ENCODE measurements around the gene CCL19.

The CCL19 gene

GRCh38 chr9:34693560-34693959 is 2.5 kb upstream of the CCL19 start:
- no peak for DNase-seq

GRCh38 chr9:34691936-34692315 is 850 bp upstream of the CCL19 start:
- DNase-seq, result no peak

DNA sequence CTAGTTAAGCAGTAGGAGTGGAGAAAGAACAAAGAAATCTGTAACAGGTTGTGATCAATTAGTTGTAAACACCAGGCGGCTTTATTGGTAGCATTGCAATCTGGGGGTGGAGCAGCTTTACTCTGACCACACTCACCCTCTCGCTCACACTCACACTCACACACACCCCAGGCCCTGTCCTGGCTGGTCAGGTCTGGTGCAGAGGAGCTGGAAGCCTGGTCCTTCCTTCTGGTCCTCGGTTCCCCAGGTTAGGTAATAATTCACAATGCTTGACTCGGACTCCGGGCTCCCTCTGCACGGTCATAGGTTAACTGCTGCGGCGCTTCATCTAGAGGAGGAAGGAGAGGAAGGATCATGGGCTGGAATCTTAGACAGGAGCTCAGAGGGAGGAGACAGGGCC is 1.6 kb downstream of the CCL19 start:
- DNase-seq, result no peak

DNA sequence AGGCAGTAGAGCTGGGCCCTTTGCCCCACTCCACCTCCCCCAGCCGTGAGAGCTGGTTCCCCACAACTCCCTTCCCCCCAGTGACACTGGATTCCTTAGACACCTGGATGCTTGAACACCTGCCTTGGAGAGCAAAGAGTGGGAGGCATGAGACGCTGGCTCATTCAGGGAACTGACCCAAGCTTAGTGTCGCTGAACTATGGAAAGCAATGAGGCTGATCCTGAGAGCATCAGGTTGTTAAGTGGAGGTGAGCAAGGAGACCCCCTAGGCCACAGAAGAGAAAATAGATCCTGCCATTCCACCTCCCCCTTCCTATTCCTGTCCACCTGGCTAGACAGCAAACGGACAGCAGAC is 2.0 kb downstream of the CCL19 start:
- no peak for DNase-seq

- no peak for DNase-seq
Observed at GRCh38 chr9:34688329-34689115, 2.6 kb downstream of the CCL19 start.

DNA sequence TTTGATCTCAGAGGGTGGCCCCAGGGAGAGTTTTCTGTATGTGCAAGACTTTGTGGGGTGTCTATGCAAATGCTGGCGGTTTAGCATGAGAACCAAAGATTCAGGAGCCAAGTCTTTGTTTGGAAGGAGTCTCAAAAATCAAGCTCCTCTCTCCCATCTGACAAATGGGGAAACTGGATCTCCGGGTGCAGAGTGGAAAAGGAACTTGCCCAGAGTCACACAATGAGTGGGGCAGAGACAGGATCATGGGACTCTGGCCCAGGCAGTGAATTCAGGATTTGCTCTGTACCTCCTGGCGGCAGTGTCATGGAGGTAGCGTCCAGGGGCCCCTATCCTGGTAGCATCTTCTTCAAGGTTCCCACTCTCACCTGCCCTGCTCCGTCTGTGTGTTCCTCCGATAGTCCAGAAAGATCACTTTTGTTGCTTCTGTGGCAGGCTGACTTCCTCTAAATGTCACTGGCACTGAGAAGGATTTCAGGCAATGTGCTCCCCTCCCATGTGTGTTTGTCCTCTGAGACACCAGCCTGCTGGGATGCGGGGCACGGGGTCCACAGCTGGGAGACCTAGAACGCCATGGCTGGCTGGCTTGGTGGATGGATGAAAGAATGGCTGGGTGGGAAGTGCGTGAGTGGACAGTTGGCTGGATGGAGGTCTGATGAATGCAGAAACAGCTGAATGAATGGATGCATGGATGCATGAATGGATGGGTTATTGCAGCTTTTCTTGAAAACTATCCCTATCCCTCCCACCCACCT is 3.6 kb downstream of the CCL19 start:
- DNase-seq, result no peak

DNA sequence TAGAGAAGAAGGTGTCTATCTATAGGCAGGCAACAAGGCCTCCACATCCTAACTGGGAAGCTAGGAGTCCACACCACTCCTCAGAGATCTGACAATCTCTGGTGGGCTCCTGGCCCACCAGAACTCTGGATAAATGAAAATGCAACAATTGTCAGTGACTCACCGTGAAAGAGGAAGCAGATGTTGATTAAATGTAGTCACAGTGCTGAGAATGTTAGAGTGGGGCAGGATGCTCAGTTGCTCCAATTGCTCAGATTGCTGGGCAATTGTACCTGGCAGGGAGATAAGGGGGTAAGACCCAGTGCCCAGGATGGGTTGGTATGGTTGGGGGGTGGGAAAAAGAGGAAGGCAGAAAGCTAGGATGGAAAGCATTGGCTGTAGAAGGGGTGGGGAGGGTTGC is 4.3 kb downstream of the CCL19 start:
- no peak for DNase-seq

DNA sequence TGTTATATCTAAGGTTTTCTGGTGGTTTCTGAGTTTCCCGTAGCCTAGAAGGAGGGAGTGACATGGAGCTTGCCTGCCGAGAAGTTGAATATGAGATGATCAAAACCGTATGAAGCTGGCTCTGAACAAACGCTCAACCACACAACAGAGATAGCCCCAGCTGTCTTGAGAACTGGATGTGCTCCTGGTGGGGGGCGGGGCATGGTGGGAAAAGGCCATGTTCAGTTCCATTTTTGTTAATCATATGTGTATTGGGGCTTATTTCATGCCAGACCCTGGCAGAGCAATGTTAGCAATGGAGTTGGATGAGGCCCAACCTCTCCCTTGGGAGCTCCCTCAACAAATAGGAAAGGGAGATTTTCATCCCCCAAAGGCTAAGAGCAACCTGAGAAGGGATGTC is 4.8 kb downstream of the CCL19 start:
- DNase-seq, result no peak

GRCh38 chr9:34685591-34685990 is 5.5 kb downstream of the CCL19 start:
- no peak for DNase-seq

DNA sequence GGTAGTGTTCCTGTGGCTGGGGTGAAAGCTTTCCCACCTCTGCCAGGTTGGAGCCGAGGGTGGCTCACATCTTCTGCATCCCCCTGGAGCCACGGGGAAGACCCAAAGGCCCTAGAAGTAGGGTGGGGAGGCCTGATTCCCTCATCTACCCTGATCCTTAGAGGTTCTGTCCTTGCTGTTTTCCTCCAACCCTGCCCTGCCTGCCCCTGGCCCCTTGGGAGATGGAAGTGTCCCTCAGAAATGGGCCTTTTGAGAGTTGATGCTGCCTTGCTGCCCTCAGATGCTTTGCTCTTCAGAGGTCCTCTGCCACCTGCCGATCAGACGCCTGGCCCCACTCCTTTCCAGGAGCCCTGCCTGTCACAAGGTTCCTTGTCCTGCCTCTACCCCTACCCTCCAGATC is 6.3 kb downstream of the CCL19 start:
- no peak for DNase-seq

DNA sequence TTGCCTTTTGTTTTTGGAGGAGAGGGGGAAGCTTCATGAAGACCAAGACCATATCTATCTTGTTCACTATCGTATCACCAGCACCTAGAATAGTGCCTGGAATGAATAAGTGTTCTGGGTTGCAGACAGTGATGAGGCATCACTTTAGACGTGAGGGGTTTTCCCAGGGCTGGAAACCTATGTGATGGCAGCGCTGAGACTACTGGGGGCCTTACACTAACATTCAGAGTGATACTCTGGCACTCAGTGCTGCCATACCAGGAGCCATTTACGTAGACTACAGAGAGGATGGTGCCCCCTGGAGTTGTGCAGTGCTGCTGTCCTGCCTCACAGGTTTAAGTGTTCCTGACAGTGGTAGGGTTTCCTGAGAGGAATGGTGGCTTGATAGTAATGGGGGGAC is 6.9 kb downstream of the CCL19 start:
- DNase-seq, result no peak

DNA sequence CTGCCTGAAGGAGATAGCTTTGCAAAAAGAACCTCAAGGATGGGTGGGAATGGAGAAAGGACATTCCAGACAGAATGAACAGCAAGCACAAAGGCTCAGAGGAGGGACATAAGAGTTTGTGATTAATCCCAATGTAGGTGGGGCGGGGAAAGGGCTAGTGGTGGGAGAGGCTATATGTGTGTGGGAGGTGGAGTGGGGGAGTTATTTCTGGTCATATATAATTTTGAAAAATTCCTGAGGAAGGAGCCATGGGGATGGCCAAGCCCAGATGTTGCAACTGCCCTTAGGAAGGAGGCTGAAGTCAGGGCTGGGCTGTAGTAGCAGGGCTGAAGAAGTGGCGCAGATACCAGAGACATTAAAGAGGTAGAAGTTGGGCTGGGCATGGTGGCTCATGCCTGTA is 15.2 kb downstream of the CCL19 start:
- DNase-seq, result no peak

DNA sequence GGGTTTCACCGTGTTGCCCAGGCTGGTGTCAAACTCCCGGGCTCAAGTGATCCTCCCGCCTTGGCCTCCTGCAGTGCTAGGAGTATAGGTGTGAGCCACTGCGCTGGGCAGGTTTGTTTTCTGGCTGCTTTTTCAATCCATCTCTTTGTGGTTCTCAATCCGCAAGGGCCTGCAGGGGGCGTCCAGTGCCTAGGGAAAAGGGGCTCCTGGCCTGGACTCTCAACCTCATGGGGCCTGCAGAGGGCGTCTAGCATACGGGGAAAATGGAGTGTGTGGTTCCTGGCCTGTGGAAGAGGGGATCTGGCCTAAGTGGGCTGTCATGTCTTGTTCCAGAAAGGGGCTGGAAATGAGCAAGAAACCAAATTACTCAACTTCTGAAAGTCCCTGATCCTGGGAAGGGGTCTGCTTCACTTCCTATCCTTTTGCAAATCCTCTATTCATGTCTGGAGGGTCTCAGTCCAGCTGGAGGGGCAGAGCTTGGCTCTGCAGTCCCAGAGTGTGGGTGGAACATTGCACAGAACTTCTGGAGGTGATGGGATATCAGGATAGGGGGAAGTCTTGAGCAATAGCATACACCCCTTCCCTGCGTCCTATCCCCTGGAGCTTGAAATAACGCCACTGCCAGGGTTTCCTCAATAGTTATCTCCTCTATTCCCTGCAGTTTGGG is 15.9 kb downstream of the CCL19 start:
- DNase-seq, result peak; percentile 61

DNA sequence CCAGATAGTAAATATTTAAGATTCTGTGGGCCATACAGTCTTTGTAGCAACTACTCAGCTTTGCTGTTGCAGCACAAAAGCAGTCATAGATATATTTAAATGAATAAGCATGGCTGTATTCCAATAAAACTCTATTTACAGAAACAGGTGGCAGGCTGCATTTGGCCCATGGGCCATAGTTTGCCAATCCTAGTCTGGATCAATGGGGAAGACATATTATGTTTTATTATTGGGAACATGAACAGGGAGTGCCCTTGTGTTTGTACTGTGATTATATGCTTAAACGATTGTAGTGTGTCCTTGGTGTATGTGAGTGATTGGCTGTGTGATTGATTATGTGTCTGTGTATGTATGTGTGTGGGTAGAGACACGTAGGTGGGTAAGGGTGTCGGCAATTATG is 16.6 kb downstream of the CCL19 start:
- DNase-seq, result no peak

- DNase-seq, result no peak
Observed at GRCh38 chr9:34671307-34671706, 19.8 kb downstream of the CCL19 start.

DNA sequence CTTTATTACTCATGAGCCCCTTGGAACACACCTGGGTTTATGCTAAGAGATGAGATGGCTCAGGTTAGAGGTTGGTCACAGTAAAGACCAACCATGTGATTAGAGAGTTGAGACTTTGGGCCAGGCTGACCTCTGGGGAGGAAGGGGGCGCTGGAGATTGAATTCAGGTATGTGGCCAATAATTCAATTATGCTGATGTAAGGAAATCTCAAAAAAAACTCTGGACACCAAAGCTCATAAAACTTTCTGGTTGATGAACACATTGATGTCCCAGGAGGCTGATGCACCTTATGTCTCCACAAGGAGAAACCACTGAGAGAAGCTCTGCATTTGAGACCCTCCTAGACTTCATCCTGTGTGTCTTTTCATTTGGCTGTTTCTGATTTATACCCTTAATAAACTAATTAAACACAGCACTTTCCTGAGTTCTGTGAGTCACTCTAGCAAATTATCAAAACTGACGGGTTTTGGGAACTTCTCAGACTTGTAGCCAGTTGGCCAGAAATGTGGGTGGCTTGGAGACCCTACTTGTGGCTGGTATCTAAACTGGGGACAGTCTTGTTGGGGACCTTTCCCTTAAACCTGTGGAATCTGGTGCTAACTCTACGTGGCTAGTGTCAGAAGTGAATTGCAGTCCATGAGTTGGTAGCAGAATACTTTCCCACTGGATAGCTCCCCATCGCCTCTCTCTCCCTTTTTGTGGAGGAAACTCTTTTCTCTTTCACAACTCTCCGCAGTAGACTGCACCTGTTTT is 21.1 kb downstream of the CCL19 start:
- no peak for DNase-seq

GRCh38 chr9:34665381-34666250 is 25.5 kb downstream of the CCL19 start:
- peak; percentile 69 for DNase-seq

DNA sequence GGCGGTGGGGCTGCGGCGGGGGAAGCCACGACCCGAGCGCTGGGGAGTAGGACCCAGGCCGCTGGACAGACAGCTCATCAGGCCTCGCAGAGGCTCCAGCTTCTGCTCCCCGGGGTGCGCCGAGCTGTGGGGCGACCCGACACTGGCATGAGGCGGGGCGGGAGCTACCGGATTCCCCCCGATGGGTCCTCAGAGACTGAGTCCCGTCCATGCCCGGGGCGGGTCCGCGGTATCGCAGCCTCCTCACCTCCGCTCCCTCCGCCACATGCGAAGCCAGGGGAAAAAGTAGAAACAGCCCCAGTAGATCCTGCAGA is 26.1 kb downstream of the CCL19 start:
- no peak for DNase-seq

DNA sequence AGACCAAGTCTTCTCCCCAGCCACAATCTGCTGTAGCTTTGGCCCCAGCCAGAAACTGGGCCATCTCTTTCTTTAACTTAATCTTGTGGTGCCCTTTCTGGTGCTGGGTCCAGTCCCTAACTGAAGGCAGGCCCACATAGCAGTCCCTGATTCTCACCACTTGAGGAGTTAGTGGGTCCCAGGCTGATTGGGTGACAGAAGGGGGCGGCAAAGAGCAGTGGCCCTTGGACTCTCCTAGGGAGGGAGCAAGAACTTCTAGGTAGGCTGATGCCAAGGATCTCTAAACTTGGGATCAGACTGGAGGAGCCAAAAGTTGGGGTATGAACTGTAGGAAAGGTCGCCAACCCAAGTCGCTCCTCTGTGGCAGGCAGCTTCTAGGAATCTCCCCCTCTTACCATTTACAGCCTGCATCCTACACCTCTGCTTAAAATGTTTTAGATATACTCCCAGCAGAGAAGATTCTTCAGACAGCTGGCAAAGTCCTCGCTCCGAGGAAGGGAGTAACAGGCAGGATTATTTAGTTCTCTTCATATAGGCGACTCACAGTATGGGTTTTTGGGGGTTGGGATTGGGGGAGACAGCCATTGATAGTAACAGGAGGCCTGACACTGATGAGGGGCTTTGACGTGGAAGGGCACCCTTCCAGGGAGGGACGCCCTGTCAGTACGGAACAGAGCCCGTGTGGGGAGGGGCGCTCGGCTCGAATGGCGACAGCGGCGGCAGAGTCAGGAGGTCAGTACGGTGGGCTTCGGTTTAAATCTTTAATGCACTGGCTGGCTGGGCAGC is 26.6 kb downstream of the CCL19 start:
- DNase-seq, result no peak

GRCh38 chr9:34663303-34663605 is 27.8 kb downstream of the CCL19 start:
- DNase-seq, result no peak

DNA sequence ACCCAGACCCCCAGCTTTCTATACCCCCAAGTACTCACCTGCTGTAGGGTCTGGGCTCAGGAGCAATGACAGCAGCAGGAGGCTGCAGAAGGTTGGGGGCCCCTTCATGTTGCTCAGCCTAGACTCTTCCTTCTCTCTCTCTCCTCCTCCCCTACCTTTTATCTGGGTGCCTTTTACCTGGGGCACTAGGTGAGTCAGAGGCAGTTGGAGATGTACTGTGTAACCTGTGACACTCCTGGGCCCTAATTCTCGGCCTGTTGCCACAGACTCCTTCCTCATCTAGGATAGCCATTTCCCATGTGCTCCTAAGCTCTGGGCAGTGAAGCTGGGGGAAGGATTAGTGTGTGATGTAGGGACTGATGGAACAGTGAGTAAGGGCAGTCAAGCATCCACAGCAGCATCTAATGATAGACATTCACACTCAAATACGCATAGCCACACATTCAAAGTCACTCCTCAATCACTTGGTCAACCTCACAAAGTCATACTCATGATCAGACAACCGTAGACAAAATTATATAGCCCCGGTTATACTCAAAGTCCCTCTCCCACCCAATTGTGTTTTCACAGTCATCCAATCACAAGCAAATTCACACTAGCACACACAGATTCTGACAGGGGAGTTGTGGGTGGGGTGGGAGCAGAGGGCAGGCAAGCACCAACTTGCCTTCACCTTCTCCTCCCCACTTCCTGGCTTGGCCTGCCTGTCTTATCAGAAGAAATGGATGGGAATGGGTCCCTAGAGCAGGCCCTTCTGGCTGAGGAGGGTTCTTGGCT is 28.4 kb downstream of the CCL19 start, which contains the start of gene CCL27:
Gene CCL27, minus strand, starts transcription at position 132 of the 777 bp plus-strand sequence. Its CDS starts 24 bp downstream, at position 108.
- DNase-seq, result no peak
